HG03175 (cell line): ENCODE results near the gene TRIM17.

Source experiments
- ATAC-seq: cut with Tn5 transposase; IDR thresholded peaks from one replicate; pipeline ENCODE4 v1.9.1; 2021; ENCODE audit warnings: mild to moderate bottlenecking, moderate library complexity; ENCODE audit not compliant: unreplicated experiment

TRIM17 gene, protein sequence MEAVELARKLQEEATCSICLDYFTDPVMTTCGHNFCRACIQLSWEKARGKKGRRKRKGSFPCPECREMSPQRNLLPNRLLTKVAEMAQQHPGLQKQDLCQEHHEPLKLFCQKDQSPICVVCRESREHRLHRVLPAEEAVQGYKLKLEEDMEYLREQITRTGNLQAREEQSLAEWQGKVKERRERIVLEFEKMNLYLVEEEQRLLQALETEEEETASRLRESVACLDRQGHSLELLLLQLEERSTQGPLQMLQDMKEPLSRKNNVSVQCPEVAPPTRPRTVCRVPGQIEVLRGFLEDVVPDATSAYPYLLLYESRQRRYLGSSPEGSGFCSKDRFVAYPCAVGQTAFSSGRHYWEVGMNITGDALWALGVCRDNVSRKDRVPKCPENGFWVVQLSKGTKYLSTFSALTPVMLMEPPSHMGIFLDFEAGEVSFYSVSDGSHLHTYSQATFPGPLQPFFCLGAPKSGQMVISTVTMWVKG

DNA sequence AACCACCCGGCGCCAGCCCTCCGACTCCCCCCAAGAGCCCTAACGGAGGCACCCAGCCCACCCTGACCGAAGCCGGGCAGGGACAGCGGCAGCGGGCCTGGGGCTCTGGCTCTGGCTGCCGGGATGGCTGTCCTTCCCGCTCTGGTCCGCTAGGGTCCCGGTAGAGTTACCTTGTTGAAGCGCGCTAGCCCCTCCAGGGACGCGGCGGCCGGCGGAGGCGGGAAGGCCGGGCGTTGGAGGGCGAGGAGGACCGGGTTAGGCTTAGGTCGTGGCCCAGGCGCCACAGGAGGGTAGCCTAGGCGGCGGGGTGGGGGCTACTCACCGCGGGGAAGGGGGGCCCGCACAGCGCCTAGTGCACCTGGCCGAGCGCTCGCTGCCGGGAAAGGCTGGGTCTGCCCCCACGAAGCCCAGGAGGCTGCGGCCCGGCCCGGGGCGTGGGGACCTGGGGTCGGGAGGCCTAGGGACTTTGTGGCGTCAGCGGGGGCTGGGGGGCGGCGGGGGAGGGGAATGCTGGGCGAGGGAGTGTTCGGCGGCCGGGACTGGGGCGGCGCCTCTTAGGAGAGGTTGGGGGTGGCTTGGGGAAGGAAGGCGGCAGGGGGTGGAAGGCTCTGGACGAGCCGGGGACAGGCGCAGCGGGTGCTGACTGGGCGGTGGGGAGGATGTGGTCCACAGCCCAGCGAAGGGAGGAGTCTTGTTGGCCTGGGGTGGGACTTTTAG lies at the start of gene TRIM17:
TSS of gene TRIM17 (minus strand) at position 645 of the 717 bp plus-strand sequence. CDS start 1,789 bp downstream, outside the sequence.
- no peak for ATAC-seq

DNA sequence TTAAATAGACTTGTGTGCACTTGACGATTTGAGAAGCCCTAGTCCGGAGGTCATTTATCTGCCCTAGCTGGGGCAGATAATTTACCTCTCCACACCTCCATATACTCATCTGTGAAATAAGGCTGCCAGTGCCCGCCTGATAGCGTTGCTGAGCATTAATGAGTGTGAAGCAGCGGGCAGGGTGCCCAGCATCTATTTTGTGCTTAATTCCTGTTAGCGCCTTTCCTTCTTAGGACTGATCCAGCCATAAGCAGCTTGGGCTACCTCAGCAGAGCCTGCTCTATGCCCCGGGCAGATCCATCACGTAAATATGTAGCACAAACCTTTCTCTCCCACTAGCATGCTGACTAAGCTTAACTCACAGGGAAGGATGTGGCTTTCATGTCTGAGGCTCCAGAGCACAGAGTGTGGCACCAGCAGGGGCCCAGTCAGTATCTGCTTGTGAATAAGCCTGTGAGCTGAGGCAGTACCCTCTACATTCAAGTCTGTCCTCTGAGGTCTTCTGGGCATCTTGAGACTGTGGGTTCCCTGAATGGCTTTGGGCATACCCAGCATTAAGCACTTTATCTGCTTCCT lies 49.0 kb upstream of the TRIM17 start:
- no peak for ATAC-seq

DNA sequence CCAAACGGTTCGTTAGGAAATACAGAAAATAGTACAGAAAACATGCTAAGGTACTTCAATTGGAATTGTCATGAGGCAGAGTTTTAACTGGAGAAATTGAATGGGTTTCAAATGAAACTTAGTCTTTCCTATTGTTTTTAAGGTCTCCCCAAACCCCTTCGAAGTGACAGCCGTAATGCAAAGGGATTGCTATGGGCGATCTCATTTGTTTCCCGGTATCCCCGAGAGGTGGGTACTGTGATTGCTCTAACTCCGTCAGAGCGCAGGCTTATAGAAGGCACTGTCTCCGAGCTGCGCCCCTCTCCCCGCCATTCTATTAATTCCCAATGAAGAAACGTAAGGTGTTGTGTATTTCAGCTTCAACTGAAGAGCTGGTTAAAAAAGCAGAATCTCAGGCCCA lies 48.5 kb upstream of the TRIM17 start:
- ATAC-seq: no peak

DNA sequence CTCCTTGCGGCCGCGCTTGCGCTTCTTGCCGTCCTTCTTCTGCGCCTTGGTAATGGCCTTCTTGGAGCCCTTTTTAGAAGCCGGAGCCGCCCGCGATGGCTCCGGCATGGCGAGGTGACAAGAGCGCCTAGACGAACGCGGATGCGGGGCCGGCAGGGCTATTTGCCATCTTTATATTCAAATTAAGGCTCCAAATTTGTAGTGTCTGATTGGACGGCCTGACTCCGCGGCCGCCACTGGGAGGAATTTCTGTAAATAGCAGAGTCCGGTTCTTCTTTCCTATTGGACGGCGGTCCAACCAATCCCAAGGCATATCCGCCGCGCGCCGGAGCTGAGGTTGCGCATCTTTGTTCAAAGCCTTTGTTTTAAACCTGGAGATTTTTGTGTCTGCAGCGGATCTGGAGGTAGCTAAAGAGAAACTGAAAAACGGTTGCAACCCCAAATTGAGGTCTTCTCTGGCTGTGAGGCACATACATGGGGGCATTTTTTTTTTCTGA lies 47.9 kb upstream of the TRIM17 start:
- ATAC-seq: peak; percentile 87

DNA sequence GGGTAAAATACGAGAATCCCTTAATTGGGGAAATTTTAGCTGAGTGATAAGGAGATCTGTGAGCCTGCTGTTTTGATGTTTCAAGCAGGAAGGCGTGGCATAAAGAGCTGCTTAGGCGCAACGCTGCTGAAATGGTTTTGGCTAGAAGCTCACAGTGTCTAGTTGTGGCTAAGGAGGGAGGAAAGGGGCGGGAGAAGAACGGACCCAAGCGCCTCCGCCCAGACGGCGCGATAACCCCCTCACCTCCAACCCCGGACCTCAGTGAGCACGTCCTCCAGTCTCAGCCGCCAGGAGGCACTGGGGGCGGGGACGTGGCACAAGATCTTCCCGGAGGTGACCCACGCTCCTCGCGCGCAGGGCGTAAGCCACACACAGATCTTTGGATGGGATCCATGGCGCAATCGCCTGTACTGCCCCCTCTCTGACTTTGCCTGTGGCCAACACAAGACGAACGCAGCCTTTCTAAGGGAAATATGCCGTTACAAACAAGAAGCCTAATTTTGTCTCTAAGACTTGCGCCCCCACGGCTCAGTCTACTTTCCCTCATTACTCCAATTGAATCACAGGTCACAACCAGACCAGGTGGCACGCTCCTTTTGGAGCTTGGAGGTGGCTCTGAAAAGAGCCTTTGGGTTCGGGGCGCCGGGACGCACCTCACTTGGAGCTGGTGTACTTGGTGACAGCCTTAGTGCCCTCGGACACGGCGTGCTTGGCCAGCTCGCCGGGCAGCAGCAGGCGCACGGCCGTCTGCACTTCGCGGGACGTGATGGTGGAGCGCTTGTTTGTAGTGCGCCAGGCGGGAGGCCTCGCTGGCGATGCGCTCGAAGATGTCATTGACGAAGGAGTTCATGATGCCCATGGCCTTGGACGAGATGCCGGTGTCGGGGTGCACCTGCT lies 47.1 kb upstream of the TRIM17 start:
- peak; percentile 51 for ATAC-seq

DNA sequence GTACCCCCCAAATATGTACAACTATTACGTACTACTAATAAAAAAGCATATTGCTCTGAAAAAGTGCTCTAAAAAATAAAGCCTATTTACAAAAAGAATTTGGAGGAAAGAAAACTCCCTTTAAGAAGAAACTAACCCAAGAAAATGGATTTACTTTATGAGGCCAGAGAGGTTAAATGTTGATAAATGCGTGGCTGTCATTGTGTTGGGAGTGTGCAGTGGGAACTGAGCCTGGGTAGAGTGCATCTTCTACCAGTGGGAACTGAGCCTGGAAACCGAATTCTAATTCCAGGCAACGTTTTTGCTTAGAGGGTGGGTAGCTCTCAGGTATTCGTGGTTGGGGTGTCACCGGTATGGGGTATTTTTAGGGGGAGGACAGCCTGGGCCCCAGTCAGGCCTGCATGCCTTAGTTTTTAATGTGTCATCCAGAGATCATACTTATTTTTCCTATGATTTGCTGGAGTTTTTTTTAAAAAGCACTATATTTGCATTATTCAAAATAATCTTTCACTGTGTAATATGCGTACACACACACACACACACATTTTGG lies 46.4 kb upstream of the TRIM17 start:
- no peak for ATAC-seq

DNA sequence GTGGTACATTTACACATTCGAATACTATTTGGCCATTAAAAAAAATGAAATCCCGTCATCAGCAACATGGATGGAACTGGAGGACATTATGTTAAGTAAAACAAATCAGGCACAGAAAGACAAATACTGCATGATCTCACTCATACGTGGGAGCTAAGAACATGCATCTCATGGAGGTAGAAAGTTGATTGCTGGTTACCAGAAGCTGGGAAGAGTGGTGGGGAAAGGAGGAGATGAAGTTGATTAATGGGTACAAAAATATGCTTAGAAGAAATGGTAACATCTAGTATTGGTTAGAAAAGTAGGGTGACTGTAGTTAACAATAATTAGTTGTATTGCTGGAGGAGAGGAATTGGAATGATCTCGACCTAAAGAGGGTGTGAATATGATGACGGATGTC lies 45.9 kb upstream of the TRIM17 start:
- ATAC-seq: no peak

DNA sequence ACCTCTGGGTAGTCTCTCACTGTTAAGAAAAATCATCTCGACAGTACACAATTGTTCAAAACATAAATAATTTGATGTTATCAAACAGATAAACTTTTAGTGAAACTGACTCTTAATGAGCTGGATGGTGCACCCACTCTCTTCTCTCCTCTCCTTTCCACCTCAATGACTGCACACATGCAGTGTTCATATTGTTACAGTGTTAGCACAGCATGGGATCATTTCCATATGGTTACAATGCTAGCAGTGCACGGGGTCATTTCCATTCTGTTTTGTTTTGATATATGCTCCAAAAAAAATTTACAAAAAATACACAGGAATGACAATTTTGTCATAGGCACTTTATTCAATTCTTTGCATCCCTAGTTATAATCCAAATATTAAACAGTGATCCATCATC lies 44.2 kb upstream of the TRIM17 start:
- no peak for ATAC-seq

DNA sequence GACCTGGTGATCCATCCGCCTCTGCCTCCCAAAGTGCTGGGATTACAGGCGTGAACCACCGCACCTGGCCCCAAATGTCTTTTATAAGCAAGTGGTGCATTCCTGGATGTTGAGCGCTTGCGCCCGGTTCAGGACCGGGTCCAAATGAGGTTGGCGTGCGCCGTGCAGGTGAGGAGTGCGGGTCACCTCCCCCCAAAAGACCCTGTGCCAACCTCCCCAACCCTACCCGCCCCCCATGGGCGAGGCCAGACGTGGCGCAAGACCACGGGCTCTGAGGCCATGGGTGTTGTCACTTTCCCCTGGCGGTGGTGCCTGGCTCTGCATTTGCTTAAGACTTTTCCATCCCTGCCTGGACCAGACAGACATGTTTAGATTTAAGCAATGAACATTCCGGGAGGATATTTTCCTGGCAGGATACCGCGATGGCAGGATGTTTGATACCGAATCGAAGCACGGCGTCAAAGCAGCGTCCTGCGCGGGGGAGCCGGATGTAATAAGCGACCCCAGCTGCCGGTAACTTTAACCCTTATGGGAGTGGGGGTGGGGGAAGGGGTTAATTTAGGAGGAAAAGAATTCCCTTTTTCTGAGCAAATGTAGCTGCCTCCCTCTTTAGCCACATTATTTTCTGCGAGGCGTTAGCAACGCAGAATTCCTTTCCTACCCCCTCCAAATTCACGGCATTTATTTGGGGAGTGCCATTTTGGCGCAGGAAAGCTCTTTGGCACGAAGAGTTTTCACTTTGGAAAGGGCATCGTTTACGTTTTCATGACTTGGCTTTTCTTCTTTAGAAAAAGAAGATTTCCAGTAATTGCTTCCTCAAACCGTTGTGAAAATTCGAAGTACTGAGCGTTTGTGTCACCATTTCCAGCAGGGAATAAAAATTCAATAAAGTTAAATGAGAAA lies 42.7 kb upstream of the TRIM17 start:
- ATAC-seq: no peak

DNA sequence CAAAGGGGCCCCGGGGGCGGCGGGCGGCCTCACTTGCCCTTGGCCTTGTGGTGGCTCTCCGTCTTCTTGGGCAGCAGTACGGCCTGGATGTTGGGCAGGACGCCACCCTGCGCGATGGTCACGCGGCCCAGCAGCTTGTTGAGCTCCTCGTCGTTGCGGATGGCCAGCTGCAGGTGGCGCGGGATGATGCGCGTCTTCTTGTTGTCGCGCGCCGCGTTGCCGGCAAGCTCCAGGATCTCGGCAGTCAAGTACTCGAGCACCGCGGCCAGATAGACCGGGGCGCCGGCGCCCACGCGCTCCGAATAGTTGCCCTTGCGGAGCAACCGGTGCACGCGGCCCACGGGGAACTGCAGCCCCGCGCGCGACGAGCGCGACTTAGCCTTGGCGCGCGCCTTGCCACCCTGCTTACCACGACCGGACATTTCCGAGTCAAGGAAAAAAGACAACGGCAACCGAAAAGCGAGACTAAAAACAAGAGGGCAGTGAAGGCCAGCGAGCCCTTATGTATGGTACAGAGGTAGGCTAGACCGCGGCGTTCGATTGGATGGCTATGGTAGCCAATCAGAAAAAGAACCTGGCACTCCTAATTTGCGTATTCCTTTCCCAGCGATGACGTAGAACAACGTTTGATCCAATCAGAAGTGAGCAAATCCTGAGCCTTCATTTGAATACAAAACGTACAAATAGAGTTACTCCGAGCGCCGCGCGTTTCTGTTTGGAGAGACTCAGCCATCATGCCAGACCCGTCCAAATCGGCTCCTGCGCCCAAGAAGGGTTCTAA lies 40.9 kb upstream of the TRIM17 start:
- ATAC-seq: peak; percentile 89

DNA sequence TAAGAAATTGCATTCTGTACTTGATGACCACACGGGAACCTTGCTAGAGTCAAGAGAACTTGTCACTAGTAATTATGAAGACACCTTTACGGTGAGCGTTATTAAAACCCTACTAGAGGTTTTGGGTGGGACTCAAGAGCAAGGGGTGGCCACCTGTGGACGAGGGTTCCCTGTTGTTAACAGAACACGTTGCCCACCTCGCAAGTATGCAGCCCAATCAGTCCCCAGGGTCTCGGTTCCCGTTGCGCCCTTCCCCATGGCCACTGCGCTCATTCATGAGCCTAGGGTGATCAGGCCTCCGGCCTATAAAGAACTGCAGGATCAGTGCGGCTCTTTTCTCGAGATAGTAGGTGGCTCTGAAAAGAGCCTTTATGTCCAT lies 40.3 kb upstream of the TRIM17 start:
- ATAC-seq: peak; percentile 8

DNA sequence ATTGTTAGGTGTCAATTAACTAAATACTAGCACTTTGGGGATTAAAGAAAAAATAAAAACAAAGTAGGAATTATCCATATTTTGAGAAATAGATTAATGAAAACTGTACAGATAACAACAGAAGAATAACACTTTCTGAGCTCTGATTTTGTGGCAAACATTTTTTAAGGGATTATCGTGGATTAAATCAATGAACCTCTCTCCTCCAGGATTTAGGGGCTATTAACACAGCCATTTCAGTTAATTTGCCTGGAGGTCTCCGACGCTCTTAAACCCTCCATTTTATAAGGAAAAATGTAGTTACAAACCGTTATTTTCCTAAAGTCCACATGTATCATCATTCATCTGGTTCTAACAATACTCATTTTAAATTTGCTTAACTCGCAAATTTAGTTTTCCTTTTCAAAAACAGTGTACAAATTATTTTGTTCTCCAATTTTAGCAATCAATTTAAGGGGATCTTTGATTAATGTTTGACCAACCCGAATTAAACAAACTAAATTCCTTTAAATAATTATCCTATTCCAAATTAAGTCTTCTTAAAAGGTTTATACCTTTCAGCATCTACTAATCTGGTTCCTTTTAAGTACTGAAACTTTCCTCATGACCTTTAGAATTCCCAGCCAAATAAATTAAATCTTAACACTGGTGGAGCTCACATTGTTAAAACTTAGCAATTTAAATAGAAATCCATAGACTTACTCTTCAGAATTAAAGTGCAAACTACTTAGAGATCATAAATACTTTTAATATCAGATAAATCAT lies 39.8 kb upstream of the TRIM17 start:
- ATAC-seq: no peak

DNA sequence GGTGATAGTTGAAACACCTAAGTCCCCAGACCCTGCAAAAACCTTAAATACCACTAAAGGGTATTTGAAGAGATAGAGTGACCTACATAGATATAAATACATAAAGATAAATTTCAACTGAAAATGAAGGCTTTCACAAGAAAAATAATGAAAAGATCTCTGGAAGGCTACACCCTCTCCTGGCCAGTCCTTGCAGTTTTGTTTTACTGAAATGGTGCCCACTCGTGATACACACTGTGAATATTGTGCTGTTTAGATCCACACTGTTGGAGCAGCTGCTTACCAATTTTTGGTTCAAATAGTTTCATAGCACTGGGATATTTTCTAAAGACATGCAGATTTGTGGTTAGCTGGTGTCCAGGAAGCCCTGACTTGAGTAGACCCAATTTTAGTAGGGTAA lies 39.1 kb upstream of the TRIM17 start:
- no peak for ATAC-seq

DNA sequence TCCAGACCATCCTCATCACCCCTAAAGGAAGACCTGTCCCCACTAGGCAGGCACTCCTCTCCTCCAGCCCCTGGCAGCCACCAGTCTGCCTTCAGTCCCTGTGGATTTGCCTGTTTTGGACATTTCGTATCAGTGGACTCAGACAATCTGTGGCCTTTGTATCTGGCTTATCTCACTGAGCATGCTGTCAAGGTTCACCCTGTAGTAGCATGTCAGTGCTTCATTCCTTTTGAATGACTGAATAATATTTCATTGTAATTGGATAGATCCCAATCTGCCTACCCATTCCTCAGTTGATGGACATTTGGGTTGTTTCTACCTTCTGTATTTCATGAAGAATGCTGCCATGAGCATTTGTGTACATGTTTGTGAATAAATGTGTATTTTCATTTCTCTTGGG lies 37.6 kb upstream of the TRIM17 start:
- no peak for ATAC-seq

DNA sequence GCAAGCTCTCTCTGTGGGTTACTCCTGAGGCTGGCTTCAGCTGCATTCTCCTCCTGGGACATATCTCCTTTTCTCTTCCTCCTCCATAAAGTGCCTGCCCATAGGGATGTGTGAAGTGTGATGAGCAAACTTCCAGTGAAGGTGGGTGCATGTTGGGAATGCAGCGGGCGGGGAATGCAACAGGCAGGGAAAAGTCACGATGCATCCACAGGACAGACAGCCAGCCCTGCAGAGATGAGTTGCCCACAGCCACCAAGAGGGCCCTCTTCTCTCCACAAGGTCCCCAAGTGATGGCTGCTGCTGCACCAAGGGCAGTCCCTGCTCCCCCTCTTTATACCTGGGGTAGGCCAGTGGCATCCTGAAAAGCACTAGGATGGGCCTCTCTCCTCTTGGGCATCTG lies 37.0 kb upstream of the TRIM17 start:
- ATAC-seq: no peak

DNA sequence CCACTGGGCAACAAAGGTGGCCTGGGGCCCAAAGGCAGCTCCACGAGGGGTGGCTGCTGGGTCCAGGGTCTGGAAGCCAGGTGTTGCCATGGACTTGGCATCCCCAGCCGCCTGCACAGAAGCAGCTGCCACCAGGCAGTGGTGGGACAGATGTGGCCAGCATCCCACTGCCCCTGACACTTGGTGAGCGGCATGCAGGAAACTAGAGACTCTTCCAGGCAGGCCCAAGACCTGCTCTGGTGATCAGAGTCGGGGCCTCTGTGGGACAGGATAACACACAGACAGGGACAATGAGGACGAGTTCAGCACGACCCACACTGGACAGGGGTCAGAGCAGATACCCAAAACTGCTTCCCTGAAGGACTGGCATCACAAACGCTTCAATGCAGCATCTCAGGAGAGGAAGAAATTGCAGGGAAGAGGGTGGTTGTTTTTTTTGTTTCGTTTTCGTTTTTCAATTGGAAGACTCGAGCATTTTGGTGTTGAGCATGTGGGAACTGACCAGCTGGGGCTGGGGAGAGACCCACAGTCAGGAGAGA lies 36.4 kb upstream of the TRIM17 start:
- no peak for ATAC-seq

DNA sequence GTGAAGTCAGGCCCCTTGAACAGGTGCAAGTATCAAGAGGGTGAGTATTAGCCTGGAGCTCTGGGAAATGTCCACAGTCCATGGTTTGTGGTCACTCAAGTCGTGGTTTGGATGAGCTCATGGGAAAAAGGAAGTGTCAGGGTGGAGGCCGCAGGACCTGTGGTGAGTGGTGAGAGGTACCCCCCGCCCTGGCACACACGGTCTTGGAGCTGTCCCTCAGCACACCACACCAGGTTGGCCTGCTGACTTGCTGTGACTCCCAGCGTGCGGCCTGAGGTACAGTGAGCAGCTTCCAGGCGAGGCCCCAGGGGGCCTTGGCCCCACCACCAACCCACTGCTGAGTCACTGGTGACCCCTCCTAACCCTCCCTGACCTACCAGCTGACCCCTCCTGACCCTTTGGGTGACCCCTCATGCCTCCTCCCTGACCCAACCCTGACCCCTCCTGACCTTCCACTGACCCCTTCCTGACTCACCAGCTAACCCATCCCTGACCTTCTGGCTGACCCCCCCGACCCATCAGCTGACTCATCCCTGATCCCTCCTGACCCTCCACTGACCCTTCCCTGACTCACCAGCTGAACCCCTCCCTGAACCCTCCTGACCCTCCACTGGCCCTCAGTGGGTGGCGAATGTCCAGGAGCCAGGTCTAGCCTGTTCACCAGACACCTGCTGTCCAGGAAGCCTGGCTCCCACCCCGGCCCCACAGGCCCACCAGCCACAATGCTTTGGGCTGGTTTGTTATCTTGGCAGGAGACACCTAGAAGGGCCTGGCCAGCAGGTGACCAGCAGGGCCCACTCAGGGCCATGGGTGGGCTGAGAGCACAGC lies 35.7 kb upstream of the TRIM17 start:
- ATAC-seq: no peak
